ENCODE data around the gene SLC9A9.

GRCh38 chr3:143529018-143529478, 319.2 kb downstream of the SLC9A9 start:
- TF ChIP-seq CTCF (IDR thresholded peaks at IDR 0.05 in 8 of 11, conservative IDR thresholded peaks at IDR 0.05 in 3 of 11), result no peak
- TF ChIP-seq POLR2AphosphoS5 (IDR thresholded peaks at IDR 0.05), result peak in 2 of 3 donors; percentile 37 to 47
